Stimulated activated naive CD8-positive, alpha-beta T cell treated with anti-CD3 and anti-CD28 coated beads, Interleukin-15, Interleukin-2, amounts not matched to agents 100 ng/mL and 50 ng/mL, for 24 hours (primary cell): ENCODE results near the gene GINS3.

ENCODE experiments used
- H3K27ac Mint-ChIP-seq: one replicate; pipeline ENCODE4 v1.8.0; 2021; ENCODE audit warnings: mild to moderate bottlenecking, mixed read lengths
- H3K27me3 Mint-ChIP-seq: one replicate; pipeline ENCODE4 v1.8.0; 2021; ENCODE audit warnings: mixed read lengths
- H3K36me3 Mint-ChIP-seq: one replicate; pipeline ENCODE4 v1.8.0; 2021; ENCODE audit warnings: low read depth, mixed read lengths
- H3K4me1 Mint-ChIP-seq: one replicate; pipeline ENCODE4 v1.8.0; 2021; ENCODE audit warnings: low read depth, mixed read lengths
- H3K4me3 Mint-ChIP-seq: one replicate; pipeline ENCODE4 v1.8.0; 2021; ENCODE audit warnings: mild to moderate bottlenecking, mixed read lengths
- H3K9me3 Mint-ChIP-seq: one replicate; pipeline ENCODE4 v1.8.0; 2021; ENCODE audit warnings: mixed read lengths

GINS3 gene

GRCh38 chr16:58454178-58454577 is 61.9 kb downstream of the GINS3 start:
- H3K27me3 Mint-ChIP-seq, result peaks cover 13% of the 10 kb centered on the region
- no peaks in the 10 kb centered on the region for H3K36me3 Mint-ChIP-seq
- H3K4me1 Mint-ChIP-seq, result peaks cover 6% of the 10 kb centered on the region
- no peak overlapping the region for H3K27ac Mint-ChIP-seq
- no peaks in the 10 kb centered on the region for H3K9me3 Mint-ChIP-seq
- H3K4me3 Mint-ChIP-seq, result no peak overlapping the region

- H3K9me3 Mint-ChIP-seq, result no peaks in the 10 kb centered on the region
- peaks cover 11% of the 10 kb centered on the region for H3K4me1 Mint-ChIP-seq
- H3K36me3 Mint-ChIP-seq, result no peaks in the 10 kb centered on the region
- peaks cover 13% of the 10 kb centered on the region for H3K27me3 Mint-ChIP-seq
- H3K4me3 Mint-ChIP-seq, result no peak overlapping the region
- no peak overlapping the region for H3K27ac Mint-ChIP-seq
Observed at GRCh38 chr16:58454856-58455255, 62.6 kb downstream of the GINS3 start.
